CD4-positive, alpha-beta T cell (primary cell): Measurements from ENCODE around the gene TAX1BP1. TPM values are rescaled to one million over a fixed set of nuclear protein-coding genes. Genes with fewer than 3 reads are reported as not detected.
A peak's percentile ranks its signal among the peaks of the same experiment; 100 is the strongest.

Experiments used
- ATAC-seq: fragments of 200-7000 bp; cut with Tn5 transposase; one replicate; pipeline ENCODE4 v1.10.0; 2022; ENCODE audit warnings: mild to moderate bottlenecking; ENCODE audit not compliant: poor library complexity
- CTCF ChIA-PET: fragments of 350-600 bp; sonication (Branson Sonifier 250); formaldehyde crosslinking; loops from one replicate; lab custom pipeline; 2021; ENCODE audit warnings: antibody characterized with exemption, inconsistent platforms; lab: Charles Lee
- POLR2A ChIA-PET: fragments of 350-600 bp; sonication (Branson Sonifier 250); formaldehyde crosslinking; loops from one replicate; lab custom pipeline; 2021; ENCODE audit warnings: antibody characterized with exemption, inconsistent platforms; lab: Charles Lee
- DNase-seq, 14 experiments: peaks; one replicate each; pipeline ENCODE4 v3.0.0-alpha.2; 2013 to 2020; ENCODE audit warnings: mixed read lengths in 2 of 14
- H3K27ac ChIP-seq, 2 donors: one replicate each; pipeline versions ENCODE4 v1.5.1 to v1.7.0; 2013; ENCODE audit warnings: low read length in 2 of 2, low read depth in 1 of 2, mild to moderate bottlenecking in 1 of 2
- H3K27me3 ChIP-seq, 2 experiments: 1 replicate in 1 of 2; 2 replicates in 1 of 2; pipeline versions ENCODE4 v1.6.1 to v1.7.0; 2013; ENCODE audit warnings: low read length in 2 of 2, control low read depth in 1 of 2, mild to moderate bottlenecking in 1 of 2, moderate library complexity in 1 of 2; ENCODE audit not compliant: insufficient read depth in 2 of 2, control insufficient read depth in 1 of 2
- H3K36me3 ChIP-seq: one replicate; pipeline ENCODE4 v1.6.1; 2013; ENCODE audit warnings: low read length, control low read depth; ENCODE audit not compliant: insufficient read depth
- H3K4me1 ChIP-seq: one replicate; pipeline ENCODE4 v1.6.1; 2013; ENCODE audit warnings: low read length, control low read depth; ENCODE audit not compliant: insufficient read depth
- H3K4me3 ChIP-seq: one replicate; pipeline ENCODE4 v1.5.1; 2013; ENCODE audit warnings: mild to moderate bottlenecking, low read length, moderate library complexity
- H3K9me3 ChIP-seq, 2 experiments: 1 replicate in 1 of 2; 2 replicates in 1 of 2; pipeline versions ENCODE4 v1.6.1 to v1.7.0; 2013; ENCODE audit warnings: low read length in 2 of 2, mild to moderate bottlenecking in 2 of 2, control low read depth in 1 of 2, moderate library complexity in 1 of 2; ENCODE audit not compliant: control insufficient read depth in 1 of 2, insufficient read depth in 1 of 2
- H3K27ac Mint-ChIP-seq: one replicate; pipeline ENCODE4 v1.8.0; 2020; ENCODE audit warnings: mixed read lengths
- H3K27me3 Mint-ChIP-seq: one replicate; pipeline ENCODE4 v1.8.0; 2021; ENCODE audit warnings: mixed read lengths
- H3K36me3 Mint-ChIP-seq: one replicate; pipeline ENCODE4 v1.8.0; 2021; ENCODE audit warnings: low read depth, mixed read lengths
- H3K4me1 Mint-ChIP-seq: one replicate; pipeline ENCODE4 v1.8.0; 2021; ENCODE audit warnings: low read depth, mixed read lengths
- H3K4me3 Mint-ChIP-seq: one replicate; pipeline ENCODE4 v1.8.0; 2020; ENCODE audit warnings: mild to moderate bottlenecking, mixed read lengths
- H3K9me3 Mint-ChIP-seq: one replicate; pipeline ENCODE4 v1.8.0; 2020; ENCODE audit warnings: mixed read lengths
- intact Hi-C, 2 experiments: fragments of 100-400 bp; cut with DNase I in 1 of 2; cut with micrococcal nuclease in 1 of 2; formaldehyde crosslinking; loops; one replicate each; pipeline versions ENCODE4 v1.15.1 to v1.9.0; 2023 to 2025; cut with DNase I, micrococcal nuclease
- total RNA-seq, 174 experiments: library from RNA in 2 of 174; stranded (reverse) in 2 of 174; gene quantifications; one replicate each; pipeline ENCODE4 v1.2.3 and lab custom pipeline; 2021 to 2026
- TF ChIP-seq, protein P1 (sequence below): fragments of 200-600 bp; IDR thresholded peaks from one replicate; pipeline ENCODE4 v1.8.0; 2022; ENCODE audit warnings: antibody characterized with exemption, mild to moderate bottlenecking

TAX1BP1 gene
- total RNA-seq, 2 experiments from 2014 or later, result 115 TPM

DNA sequence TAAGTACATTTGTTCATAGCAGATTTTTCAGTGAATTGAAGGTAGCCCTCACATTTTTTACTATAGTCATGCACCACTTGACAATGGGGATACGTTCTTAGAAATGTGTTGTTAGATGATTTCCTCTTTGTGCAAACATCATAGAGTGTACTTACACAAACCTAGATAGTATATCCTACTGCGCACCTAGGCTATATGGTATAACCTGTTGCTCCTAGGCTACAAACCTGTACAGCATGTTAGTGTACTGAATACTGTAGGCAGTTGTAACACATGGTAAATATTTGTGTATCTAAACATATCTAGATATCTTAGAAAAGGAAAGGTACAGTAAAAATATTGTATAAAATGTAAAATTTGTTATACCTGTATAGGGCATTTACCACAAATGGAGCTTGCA is 41.2 kb downstream of the TAX1BP1 start:
- POLR2A ChIA-PET, result interaction anchor here (0.9 kb wide), 1 partner anchor 119 kb away, joined by 4 read pairs; the partner anchor contains the start of gene HIBADH
- Histone ChIP-seq H3K4me1 (no peaks in the 10 kb centered on the region), H3K9me3 (no peaks in the 10 kb centered on the region), H3K27me3 (no peaks in the 10 kb centered on the region), H3K27ac (no peak overlapping the region), H3K4me3 (no peak overlapping the region), H3K36me3 (peaks cover 22% of the 10 kb centered on the region)
- CTCF ChIA-PET, result no interaction called here
- Mint-ChIP-seq H3K9me3 (no peaks in the 10 kb centered on the region), H3K27me3 (no peaks in the 10 kb centered on the region), H3K4me1 (peaks cover 32% of the 10 kb centered on the region), H3K36me3 (peaks cover 53% of the 10 kb centered on the region), H3K27ac (no peak overlapping the region), H3K4me3 (no peak overlapping the region)
- DNase-seq (no peak), ATAC-seq (no peak)
- TF ChIP-seq, protein P1, sequence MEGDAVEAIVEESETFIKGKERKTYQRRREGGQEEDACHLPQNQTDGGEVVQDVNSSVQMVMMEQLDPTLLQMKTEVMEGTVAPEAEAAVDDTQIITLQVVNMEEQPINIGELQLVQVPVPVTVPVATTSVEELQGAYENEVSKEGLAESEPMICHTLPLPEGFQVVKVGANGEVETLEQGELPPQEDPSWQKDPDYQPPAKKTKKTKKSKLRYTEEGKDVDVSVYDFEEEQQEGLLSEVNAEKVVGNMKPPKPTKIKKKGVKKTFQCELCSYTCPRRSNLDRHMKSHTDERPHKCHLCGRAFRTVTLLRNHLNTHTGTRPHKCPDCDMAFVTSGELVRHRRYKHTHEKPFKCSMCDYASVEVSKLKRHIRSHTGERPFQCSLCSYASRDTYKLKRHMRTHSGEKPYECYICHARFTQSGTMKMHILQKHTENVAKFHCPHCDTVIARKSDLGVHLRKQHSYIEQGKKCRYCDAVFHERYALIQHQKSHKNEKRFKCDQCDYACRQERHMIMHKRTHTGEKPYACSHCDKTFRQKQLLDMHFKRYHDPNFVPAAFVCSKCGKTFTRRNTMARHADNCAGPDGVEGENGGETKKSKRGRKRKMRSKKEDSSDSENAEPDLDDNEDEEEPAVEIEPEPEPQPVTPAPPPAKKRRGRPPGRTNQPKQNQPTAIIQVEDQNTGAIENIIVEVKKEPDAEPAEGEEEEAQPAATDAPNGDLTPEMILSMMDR, result no peak
- intact Hi-C loops, result loop anchor here in 1 of 2 experiments (5.0 kb wide), 2 partner anchors 34 to 584 kb away; no protein-coding TSS in a partner anchor

DNA sequence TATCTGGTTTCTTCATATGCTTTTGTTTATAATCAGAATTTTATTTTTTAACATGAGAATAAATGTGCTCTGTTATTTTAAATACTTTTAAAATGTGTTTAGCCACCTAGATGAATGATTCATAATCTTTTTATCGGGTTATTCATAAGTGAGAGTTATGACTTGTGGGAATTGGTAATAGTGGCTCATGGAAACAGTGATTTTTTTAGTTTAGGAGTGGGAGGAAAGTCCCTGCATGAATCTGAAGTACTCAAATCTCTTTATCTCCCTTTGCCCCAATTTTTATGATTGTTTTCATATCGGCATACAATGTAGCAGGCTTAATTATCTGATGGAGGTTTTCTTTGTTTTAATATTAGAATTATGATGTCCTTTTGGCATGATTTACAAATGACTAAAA is 42.9 kb downstream of the TAX1BP1 start:
- Mint-ChIP-seq H3K27me3 (no peaks in the 10 kb centered on the region), H3K36me3 (peaks cover 61% of the 10 kb centered on the region), H3K4me3 (no peak overlapping the region), H3K9me3 (no peaks in the 10 kb centered on the region), H3K4me1 (peaks cover 24% of the 10 kb centered on the region), H3K27ac (no peak overlapping the region)
- H3K27ac ChIP-seq, result no peak overlapping the region
- no peaks in the 10 kb centered on the region for H3K9me3 ChIP-seq
- CTCF ChIA-PET, result no interaction called here
- peaks cover 33% of the 10 kb centered on the region for H3K36me3 ChIP-seq
- H3K27me3 ChIP-seq, result no peaks in the 10 kb centered on the region
- TF ChIP-seq, protein P1, result no peak
- intact Hi-C loops, result loop anchor here (1.0 to 5.0 kb wide), 3 partner anchors 36 to 591 kb away; no protein-coding TSS in a partner anchor
- DNase-seq (no peak), ATAC-seq (no peak)
- POLR2A ChIA-PET, result no interaction called here
- no peaks in the 10 kb centered on the region for H3K4me1 ChIP-seq
- no peak overlapping the region for H3K4me3 ChIP-seq

DNA sequence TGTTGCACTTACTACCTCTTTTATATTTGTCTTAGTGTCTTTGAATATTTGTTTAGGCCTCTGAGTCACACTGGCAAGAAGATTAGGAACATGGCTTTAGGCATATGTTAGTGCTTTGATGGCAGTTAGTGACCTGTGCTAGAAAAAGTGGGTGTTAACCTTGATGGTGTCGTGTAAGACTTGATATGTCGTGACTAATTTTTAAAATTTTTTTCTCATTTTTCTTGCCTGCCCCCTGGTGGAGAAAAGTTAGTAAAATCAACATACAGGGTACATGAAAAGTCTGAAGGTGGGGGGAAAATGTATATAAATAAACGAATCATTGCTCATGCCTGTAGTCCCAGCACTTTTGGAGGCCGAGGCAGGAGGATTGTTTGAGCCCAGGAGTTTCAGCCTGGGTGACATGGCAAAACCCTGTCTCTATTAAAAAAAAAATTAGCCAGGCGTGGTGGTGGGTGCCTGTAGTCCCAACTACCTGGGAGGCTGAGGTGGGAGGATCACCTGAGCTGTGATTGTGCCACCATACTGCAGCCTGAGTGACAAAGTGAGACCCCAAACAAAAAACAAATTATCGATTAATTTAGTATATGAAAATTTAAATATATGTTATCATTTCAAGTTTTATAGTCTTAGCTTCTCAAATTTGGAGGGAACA is 44.6 kb downstream of the TAX1BP1 start:
- ATAC-seq (peak; percentile 63), DNase-seq (peak in 5 of 14 experiments; percentile 1 to 71 (median 55))
- no peaks in the 10 kb centered on the region for H3K4me1 ChIP-seq
- H3K4me3 ChIP-seq, result no peak overlapping the region
- H3K4me1 Mint-ChIP-seq, result peaks cover 17% of the 10 kb centered on the region
- H3K36me3 ChIP-seq, result peaks cover 43% of the 10 kb centered on the region
- H3K4me3 Mint-ChIP-seq, result no peak overlapping the region
- no peaks in the 10 kb centered on the region for H3K27me3 ChIP-seq
- no peaks in the 10 kb centered on the region for H3K9me3 ChIP-seq
- TF ChIP-seq, protein P1, result peak; percentile 73
- ChIA-PET CTCF (interaction anchor here (1.2 kb wide), 1 partner anchor 588 kb away, joined by 3 read pairs; no protein-coding TSS in a partner anchor), POLR2A (no interaction called here)
- H3K27ac ChIP-seq, result no peak overlapping the region
- no peaks in the 10 kb centered on the region for H3K27me3 Mint-ChIP-seq
- H3K27ac Mint-ChIP-seq, result no peak overlapping the region
- no peaks in the 10 kb centered on the region for H3K9me3 Mint-ChIP-seq
- peaks cover 64% of the 10 kb centered on the region for H3K36me3 Mint-ChIP-seq
- intact Hi-C loops, result loop anchor here (2.0 to 5.0 kb wide), 4 partner anchors 37 to 588 kb away; no protein-coding TSS in a partner anchor
